MG63 (cell line): Measurements from ENCODE around the gene RPL11. TPM values are rescaled to one million over a fixed set of nuclear protein-coding genes. Genes with fewer than 3 reads are reported as not detected.

Experiments
- total RNA-seq: library from RNA; depleted of rRNA; stranded (reverse); fragments of >200 nt; shearing (Covaris generic); gene quantifications from 2 replicates; pipeline ENCODE4 v1.2.3, GENCODE V29; 2014; ENCODE audit warnings: low replicate concordance; rRNA removed

Gene RPL11
- total RNA-seq, 1 experiment from 2014 or later, result 903 TPM

Other genes starting within 250 kb of the RPL11 start
- 8.4 and 17.3 TPM in 2 replicates for gene ASAP3, start 207.6 kb upstream of the RPL11 start, total RNA-seq
- 4.3 and 6.9 TPM in 2 replicates for gene E2F2, start 160.6 kb upstream of the RPL11 start, total RNA-seq
- gene ID3, start 132.3 kb upstream of the RPL11 start, total RNA-seq, result 190 and 463 TPM in 2 replicates
- 32.8 and 35.6 TPM in 2 replicates for gene ELOA, start 51.7 kb downstream of the RPL11 start, total RNA-seq
- gene PITHD1, start 86.6 kb downstream of the RPL11 start, total RNA-seq, result 64.2 and 116 TPM in 2 replicates
- 38.5 and 68.6 TPM in 2 replicates for gene LYPLA2, start 99.3 kb downstream of the RPL11 start, total RNA-seq
- 45.4 and 123 TPM in 2 replicates for gene GALE, start 108.9 kb downstream of the RPL11 start, total RNA-seq
- gene HMGCL, start 133.6 kb downstream of the RPL11 start, total RNA-seq, result 27.6 and 41.0 TPM in 2 replicates
- 9.5 and 9.8 TPM in 2 replicates for gene FUCA1, start 176.5 kb downstream of the RPL11 start, total RNA-seq
- not detected in 2 replicates for gene CNR2, start 221.6 kb downstream of the RPL11 start, total RNA-seq